HEK293 (cell line): ENCODE data around the gene COPE.

Source experiments
- GFI1B ChIP-seq: fragments of 450-650 bp; formaldehyde crosslinking; IDR thresholded peaks from 2 replicates; pipeline ENCODE4 v1.5.1; 2016; ENCODE audit warnings: missing biosample characterization, missing genetic modification characterization
- KLF7 ChIP-seq: fragments of 450-650 bp; formaldehyde crosslinking; IDR thresholded peaks from 2 replicates; pipeline ENCODE4 v1.5.1; 2016; ENCODE audit warnings: missing biosample characterization, missing genetic modification characterization, borderline replicate concordance
- REPIN1 ChIP-seq: fragments of 450-650 bp; formaldehyde crosslinking; IDR thresholded peaks from 2 replicates; pipeline ENCODE4 v1.5.1; 2017; ENCODE audit warnings: missing biosample characterization, missing genetic modification characterization, low read depth
- SCRT1 ChIP-seq: fragments of 450-650 bp; formaldehyde crosslinking; IDR thresholded peaks from 2 replicates; pipeline ENCODE4 v1.5.1; 2016; ENCODE audit warnings: missing biosample characterization, missing genetic modification characterization, borderline replicate concordance
- TSHZ1 ChIP-seq: fragments of 450-650 bp; formaldehyde crosslinking; IDR thresholded peaks from 2 replicates; pipeline ENCODE4 v1.5.1; 2016; ENCODE audit warnings: missing biosample characterization, missing genetic modification characterization, borderline replicate concordance
- WT1 ChIP-seq: fragments of 450-650 bp; formaldehyde crosslinking; IDR thresholded peaks from 2 replicates; pipeline ENCODE4 v1.5.1; 2016; ENCODE audit warnings: missing biosample characterization, missing genetic modification characterization
- YY2 ChIP-seq: fragments of 450-650 bp; formaldehyde crosslinking; IDR thresholded peaks from 2 replicates; pipeline ENCODE4 v1.5.1; 2016; ENCODE audit warnings: missing biosample characterization, missing genetic modification characterization
- ZBTB1 ChIP-seq: fragments of 450-650 bp; formaldehyde crosslinking; IDR thresholded peaks from 2 replicates; pipeline ENCODE4 v1.5.1; 2016; ENCODE audit warnings: missing biosample characterization, missing genetic modification characterization
- ZBTB26 ChIP-seq: fragments of 450-650 bp; formaldehyde crosslinking; optimal IDR thresholded peaks from 2 replicates; pipeline ENCODE3; 2016; ENCODE audit warnings: missing biosample characterization, mild to moderate bottlenecking, missing genetic modification characterization
- ZBTB6 ChIP-seq: fragments of 450-650 bp; formaldehyde crosslinking; IDR thresholded peaks from 2 replicates; pipeline ENCODE4 v1.5.1; 2017; ENCODE audit warnings: missing biosample characterization, missing genetic modification characterization
- ZNF133 ChIP-seq: fragments of 450-650 bp; formaldehyde crosslinking; IDR thresholded peaks from 2 replicates; pipeline ENCODE4 v1.5.1; 2016; ENCODE audit warnings: missing biosample characterization, missing genetic modification characterization
- ZNF2 ChIP-seq: fragments of 450-650 bp; formaldehyde crosslinking; IDR thresholded peaks from 2 replicates; pipeline ENCODE4 v1.5.1; 2016; ENCODE audit warnings: missing biosample characterization, missing genetic modification characterization
- ZNF280D ChIP-seq: fragments of 450-650 bp; formaldehyde crosslinking; IDR thresholded peaks from 2 replicates; pipeline ENCODE4 v1.5.1; 2016; ENCODE audit warnings: missing biosample characterization, missing genetic modification characterization
- ZNF311 ChIP-seq: fragments of 450-650 bp; formaldehyde crosslinking; IDR thresholded peaks from 2 replicates; pipeline ENCODE4 v1.5.1; 2017; ENCODE audit warnings: missing biosample characterization, missing genetic modification characterization, borderline replicate concordance
- ZNF354C ChIP-seq: fragments of 450-650 bp; formaldehyde crosslinking; IDR thresholded peaks from 2 replicates; pipeline ENCODE4 v1.5.1; 2016; ENCODE audit warnings: missing biosample characterization, missing genetic modification characterization, low read depth, borderline replicate concordance
- ZNF433 ChIP-seq: fragments of 450-650 bp; formaldehyde crosslinking; IDR thresholded peaks from 2 replicates; pipeline ENCODE4 v1.5.1; 2016; ENCODE audit warnings: missing biosample characterization, missing genetic modification characterization, low read depth
- ZNF473 ChIP-seq: fragments of 450-650 bp; formaldehyde crosslinking; IDR thresholded peaks from 2 replicates; pipeline ENCODE4 v1.5.1; 2017; ENCODE audit warnings: missing biosample characterization, missing genetic modification characterization
- ZNF530 ChIP-seq: fragments of 450-650 bp; formaldehyde crosslinking; IDR thresholded peaks from 2 replicates; pipeline ENCODE4 v1.5.1; 2016; ENCODE audit warnings: low read depth, missing biosample characterization, missing genetic modification characterization
- ZNF548 ChIP-seq: fragments of 450-650 bp; formaldehyde crosslinking; IDR thresholded peaks from 2 replicates; pipeline ENCODE4 v1.5.1; 2016; ENCODE audit warnings: missing biosample characterization, missing genetic modification characterization
- ZNF558 ChIP-seq: fragments of 450-650 bp; formaldehyde crosslinking; IDR thresholded peaks from 2 replicates; pipeline ENCODE4 v1.5.1; 2016; ENCODE audit warnings: missing biosample characterization, missing genetic modification characterization
- ZNF571 ChIP-seq: fragments of 450-650 bp; formaldehyde crosslinking; IDR thresholded peaks from 2 replicates; pipeline ENCODE4 v1.5.0; 2017; ENCODE audit warnings: missing biosample characterization, missing genetic modification characterization
- ZNF660 ChIP-seq: fragments of 450-650 bp; IDR thresholded peaks from 2 replicates; pipeline ENCODE4 v1.5.1; 2018; ENCODE audit warnings: missing biosample characterization, mild to moderate bottlenecking, missing genetic modification characterization
- ZNF76 ChIP-seq: fragments of 450-650 bp; formaldehyde crosslinking; IDR thresholded peaks from 2 replicates; pipeline ENCODE4; 2016; ENCODE audit warnings: low read depth, missing biosample characterization, missing genetic modification characterization, borderline replicate concordance
- ZNF777 ChIP-seq: fragments of 450-650 bp; formaldehyde crosslinking; IDR thresholded peaks from 2 replicates; pipeline ENCODE4 v1.5.1; 2017; ENCODE audit warnings: missing biosample characterization, missing genetic modification characterization, borderline replicate concordance
- ZNF785 ChIP-seq: fragments of 450-650 bp; formaldehyde crosslinking; IDR thresholded peaks from 2 replicates; pipeline ENCODE4 v1.5.1; 2016; ENCODE audit warnings: missing biosample characterization, missing genetic modification characterization
- ZNF791 ChIP-seq: fragments of 450-650 bp; formaldehyde crosslinking; IDR thresholded peaks from 2 replicates; pipeline ENCODE4 v1.5.1; 2016; ENCODE audit warnings: missing biosample characterization, missing genetic modification characterization
- ZSCAN30 ChIP-seq: fragments of 450-650 bp; IDR thresholded peaks from 2 replicates; pipeline ENCODE4 v1.5.1; 2018; ENCODE audit warnings: missing biosample characterization, mild to moderate bottlenecking, missing genetic modification characterization, moderate library complexity

The COPE gene

GRCh38 chr19:18865973-18866799, 53.0 kb downstream of the COPE start (continued):
- TF ChIP-seq ZNF354C (tag by site-specific recombination): no peak
- TF ChIP-seq ZNF280D (tag by site-specific recombination): no peak
- TF ChIP-seq GFI1B (tag by site-specific recombination): no peak
- no peak for TF ChIP-seq ZNF473 (tag by site-specific recombination)
- no peak for TF ChIP-seq ZBTB6 (tag by site-specific recombination)
- TF ChIP-seq ZNF777 (tag by site-specific recombination): no peak
- no peak for TF ChIP-seq ZNF2 (tag by site-specific recombination)
- TF ChIP-seq ZNF548 (tag by site-specific recombination): no peak
- no peak for TF ChIP-seq ZNF76
- TF ChIP-seq ZNF433 (tag by site-specific recombination): no peak
- TF ChIP-seq KLF7 (tag by site-specific recombination): no peak
- TF ChIP-seq ZNF791 (tag by site-specific recombination): no peak
- TF ChIP-seq YY2: no peak
- TF ChIP-seq ZBTB26 (tag by site-specific recombination): no peak
- peak; percentile 73 for TF ChIP-seq SCRT1 (tag by site-specific recombination)
- no peak for TF ChIP-seq ZNF558 (tag by site-specific recombination)
- TF ChIP-seq ZNF660: peak; percentile 69; the same call in 1 of the 2 replicates
- TF ChIP-seq TSHZ1 (tag by site-specific recombination): no peak
- no peak for TF ChIP-seq ZBTB1 (tag by site-specific recombination)
- no peak for TF ChIP-seq ZNF571 (tag by site-specific recombination)
- TF ChIP-seq ZNF311 (tag by site-specific recombination): no peak
- TF ChIP-seq REPIN1 (tag by site-specific recombination): no peak
- no peak for TF ChIP-seq WT1 (tag by site-specific recombination)
- TF ChIP-seq ZNF785 (tag by site-specific recombination): no peak
- TF ChIP-seq ZNF530 (tag by site-specific recombination): no peak
- TF ChIP-seq ZSCAN30 (tag by site-specific recombination): 0 out of 2 replicates have a peak, but pooled peaks have one; percentile 71
- no peak for TF ChIP-seq ZNF133 (tag by site-specific recombination)
